ENCODE results near the gene CPEB3. TPM values are rescaled to one million over a fixed set of nuclear protein-coding genes. Genes with fewer than 3 reads are reported as not detected.
"Not testable (repeated sequence)": the region's sequence is repeated elsewhere in the genome, so short reads cannot be mapped to it uniquely, and the experiment has no call there.

CPEB3 gene
- total RNA-seq, 1 donor from 2014 or later: 1.9 TPM

DNA sequence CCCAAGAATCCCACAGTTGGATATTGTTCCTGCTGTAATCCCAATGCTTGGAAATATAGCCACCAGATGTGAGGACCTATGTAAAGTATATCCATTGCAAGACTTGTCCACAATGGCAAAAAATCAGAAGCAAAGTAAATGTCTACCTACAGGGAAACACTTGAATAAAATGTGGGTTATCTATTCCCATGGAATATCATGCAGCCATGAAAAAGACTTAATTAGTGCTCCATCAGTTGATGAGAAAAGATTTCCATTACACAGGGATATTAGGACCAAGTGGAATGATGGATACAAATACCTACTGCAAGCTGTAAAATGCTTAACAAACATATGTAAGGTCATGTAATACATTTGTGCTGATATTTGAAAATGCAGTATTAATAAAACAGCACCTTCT is 236.1 kb downstream of the CPEB3 start:
- intact Hi-C loops (cut with micrococcal nuclease): no loop called here
- Mint-ChIP-seq H3K4me3 (ENCODE audit: low read depth) (no peak overlapping the region), H3K27me3 (ENCODE audit: low read depth) (no peaks in the 10 kb centered on the region), H3K9me3 (no peaks in the 10 kb centered on the region), H3K4me1 (ENCODE audit: low read depth) (no peaks in the 10 kb centered on the region), H3K36me3 (ENCODE audit: low read depth) (no peaks in the 10 kb centered on the region), H3K27ac (no peak overlapping the region)
- no peak for DNase-seq (ENCODE audit: low spot score)

DNA sequence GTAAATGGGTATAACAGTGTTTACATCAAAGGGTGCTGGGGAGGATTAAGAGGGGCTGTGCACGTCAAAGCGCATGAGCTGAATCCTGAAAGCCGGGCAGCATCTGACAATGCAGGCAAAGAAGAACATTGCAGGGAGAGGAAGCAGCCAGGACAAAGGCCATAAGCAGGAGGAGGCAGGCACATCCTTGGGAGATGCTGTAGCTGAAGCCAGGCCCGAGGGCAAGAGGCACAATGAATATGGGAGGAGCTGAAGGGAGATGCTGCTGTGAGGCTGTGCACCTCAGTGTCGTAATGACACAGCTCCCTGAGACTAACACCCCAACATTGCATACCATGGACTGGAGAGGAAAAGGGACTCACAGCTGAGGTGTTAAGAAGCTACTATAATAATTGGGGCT is 238.1 kb downstream of the CPEB3 start:
- Mint-ChIP-seq H3K27ac (no peak overlapping the region), H3K36me3 (ENCODE audit: low read depth) (no peaks in the 10 kb centered on the region), H3K9me3 (no peaks in the 10 kb centered on the region), H3K27me3 (ENCODE audit: low read depth) (no peaks in the 10 kb centered on the region), H3K4me1 (ENCODE audit: low read depth) (peaks cover 8% of the 10 kb centered on the region), H3K4me3 (ENCODE audit: low read depth) (no peak overlapping the region)
- no peak for DNase-seq (ENCODE audit: low spot score)
- intact Hi-C loops (cut with micrococcal nuclease): no loop called here

DNA sequence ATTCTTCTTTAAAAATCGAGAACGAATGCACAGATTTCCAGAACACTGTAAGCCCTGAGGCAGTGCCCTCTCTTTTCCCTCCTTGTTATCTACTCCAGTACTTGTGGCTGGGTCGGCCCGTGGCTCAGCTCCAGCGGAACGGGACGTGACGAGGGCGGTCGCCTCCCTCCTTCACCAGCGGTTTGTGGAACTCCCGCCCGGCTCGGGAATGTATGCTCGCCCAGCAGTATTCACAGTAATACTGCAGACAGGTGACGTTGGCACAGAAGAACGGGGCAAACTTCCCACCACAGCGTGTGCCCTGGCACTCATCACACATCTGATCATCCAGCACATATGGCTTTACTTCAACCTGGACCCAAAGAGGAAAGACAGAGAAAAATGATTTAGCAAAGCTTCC is 238.8 kb downstream of the CPEB3 start:
- intact Hi-C loops (cut with micrococcal nuclease): no loop called here

DNA sequence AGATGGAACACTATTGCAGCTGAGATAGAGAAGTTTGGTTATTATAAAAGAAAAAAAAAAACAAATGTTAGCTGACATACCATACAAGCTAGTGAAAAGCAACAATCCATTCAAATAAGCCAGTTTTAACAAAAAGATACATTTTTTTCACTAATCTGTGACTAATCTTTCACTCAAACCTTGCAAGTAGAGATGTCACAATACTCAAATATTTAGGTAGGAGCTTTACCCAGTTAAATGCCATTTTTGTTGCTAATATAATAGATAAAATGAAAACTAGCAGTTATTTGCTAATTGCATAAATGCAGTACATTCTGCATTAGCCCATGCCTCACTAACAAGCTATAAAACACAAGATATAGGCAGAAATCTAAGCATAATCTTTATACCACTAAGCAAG is 243.7 kb downstream of the CPEB3 start:
- intact Hi-C loops (cut with micrococcal nuclease): no loop called here
- Mint-ChIP-seq H3K36me3 (ENCODE audit: low read depth) (no peaks in the 10 kb centered on the region), H3K9me3 (no peaks in the 10 kb centered on the region), H3K4me3 (ENCODE audit: low read depth) (no peak overlapping the region), H3K4me1 (ENCODE audit: low read depth) (peaks cover 10% of the 10 kb centered on the region), H3K27me3 (ENCODE audit: low read depth) (no peaks in the 10 kb centered on the region), H3K27ac (no peak overlapping the region)
- no peak for DNase-seq (ENCODE audit: low spot score)

More for the DNA sequence above, 238.8 kb downstream of the CPEB3 start:
- DNase-seq (ENCODE audit: low spot score): no peak
- no peaks in the 10 kb centered on the region for H3K27me3 Mint-ChIP-seq (ENCODE audit: low read depth)
- no peak overlapping the region for H3K4me3 Mint-ChIP-seq (ENCODE audit: low read depth)
- no peak overlapping the region for H3K27ac Mint-ChIP-seq
- H3K9me3 Mint-ChIP-seq: no peaks in the 10 kb centered on the region
- H3K4me1 Mint-ChIP-seq (ENCODE audit: low read depth): peaks cover 10% of the 10 kb centered on the region
- H3K36me3 Mint-ChIP-seq (ENCODE audit: low read depth): no peaks in the 10 kb centered on the region

DNA sequence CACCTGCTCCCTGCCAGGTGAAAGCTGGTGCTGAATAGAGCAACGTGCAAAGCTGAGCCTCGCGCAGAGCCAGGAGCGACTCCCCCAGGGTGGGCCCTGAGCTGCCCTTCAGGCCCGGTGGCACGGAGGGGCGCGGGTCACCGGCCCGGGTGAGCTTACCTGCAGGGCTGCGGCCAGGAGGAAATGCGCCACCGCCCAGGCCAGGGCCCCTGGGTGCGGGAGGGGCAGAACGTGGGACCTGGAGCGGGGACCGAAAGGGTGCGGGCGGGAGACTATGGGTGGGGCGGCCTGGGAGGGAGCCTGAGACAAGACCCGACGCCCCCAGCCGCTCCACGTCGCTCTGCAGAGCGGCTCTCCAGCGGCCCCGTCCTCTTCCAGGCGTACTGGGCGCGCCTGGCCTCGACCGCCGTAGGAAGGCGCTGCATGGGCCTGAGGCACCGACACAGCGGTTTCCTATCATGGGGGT is 245.2 kb downstream of the CPEB3 start:
- DNase-seq (ENCODE audit: low spot score): no peak
- no peaks in the 10 kb centered on the region for H3K36me3 Mint-ChIP-seq (ENCODE audit: low read depth)
- intact Hi-C loops (cut with micrococcal nuclease): no loop called here
- H3K9me3 Mint-ChIP-seq: no peaks in the 10 kb centered on the region
- peaks cover 10% of the 10 kb centered on the region for H3K4me1 Mint-ChIP-seq (ENCODE audit: low read depth)
- H3K27ac Mint-ChIP-seq: no peak overlapping the region
- H3K27me3 Mint-ChIP-seq (ENCODE audit: low read depth): no peaks in the 10 kb centered on the region
- H3K4me3 Mint-ChIP-seq (ENCODE audit: low read depth): no peak overlapping the region

DNA sequence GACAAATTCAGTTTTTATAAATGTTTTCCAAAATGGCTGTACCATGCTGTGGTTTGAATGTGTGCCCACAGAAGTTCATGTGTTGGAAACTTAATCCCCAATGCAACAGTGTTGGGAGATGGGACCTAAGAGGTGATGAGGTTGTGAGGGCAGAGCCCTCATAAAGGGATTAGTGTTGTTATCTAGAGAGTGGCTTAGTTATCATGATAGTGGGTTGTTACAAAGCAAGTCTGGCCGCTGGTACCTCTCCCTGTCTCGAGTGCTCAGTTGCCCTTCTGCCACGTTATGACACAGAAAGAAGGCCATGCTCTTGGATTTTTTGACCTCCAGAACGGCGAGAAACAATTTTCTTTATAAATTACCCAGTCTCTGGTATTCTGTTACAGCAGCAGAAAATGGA is 248.3 kb downstream of the CPEB3 start:
- peaks cover 2% of the 10 kb centered on the region for H3K36me3 Mint-ChIP-seq (ENCODE audit: low read depth)
- H3K4me3 Mint-ChIP-seq (ENCODE audit: low read depth): no peak overlapping the region
- H3K4me1 Mint-ChIP-seq (ENCODE audit: low read depth): no peaks in the 10 kb centered on the region
- DNase-seq (ENCODE audit: low spot score): no peak
- H3K27ac Mint-ChIP-seq: no peak overlapping the region
- H3K27me3 Mint-ChIP-seq (ENCODE audit: low read depth): no peaks in the 10 kb centered on the region
- no peaks in the 10 kb centered on the region for H3K9me3 Mint-ChIP-seq
- intact Hi-C loops (cut with micrococcal nuclease): no loop called here

DNA sequence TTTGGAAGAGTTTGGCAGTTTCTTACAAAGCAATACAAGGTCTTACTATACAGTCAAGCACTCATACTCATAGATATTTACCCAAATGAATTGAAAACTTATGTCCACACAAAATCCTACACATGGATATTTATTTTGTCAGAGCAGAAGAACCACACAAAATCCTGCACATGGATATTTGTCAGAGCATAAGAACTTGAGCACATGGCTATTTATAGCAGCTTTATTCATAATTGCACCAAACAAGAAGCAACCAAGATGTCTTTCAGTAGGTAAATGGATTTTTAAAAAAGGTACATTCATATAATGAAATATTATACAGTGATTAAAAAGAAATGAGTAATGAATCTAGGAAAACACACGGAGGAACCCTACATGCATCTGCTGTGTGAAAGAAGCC is 251.9 kb downstream of the CPEB3 start:
- H3K9me3 Mint-ChIP-seq: no peaks in the 10 kb centered on the region
- intact Hi-C loops (cut with micrococcal nuclease): no loop called here
- DNase-seq (ENCODE audit: low spot score): no peak
- no peak overlapping the region for H3K27ac Mint-ChIP-seq
- no peak overlapping the region for H3K4me3 Mint-ChIP-seq (ENCODE audit: low read depth)
- H3K36me3 Mint-ChIP-seq (ENCODE audit: low read depth): peaks cover 20% of the 10 kb centered on the region
- H3K4me1 Mint-ChIP-seq (ENCODE audit: low read depth): no peaks in the 10 kb centered on the region
- H3K27me3 Mint-ChIP-seq (ENCODE audit: low read depth): no peaks in the 10 kb centered on the region

DNA sequence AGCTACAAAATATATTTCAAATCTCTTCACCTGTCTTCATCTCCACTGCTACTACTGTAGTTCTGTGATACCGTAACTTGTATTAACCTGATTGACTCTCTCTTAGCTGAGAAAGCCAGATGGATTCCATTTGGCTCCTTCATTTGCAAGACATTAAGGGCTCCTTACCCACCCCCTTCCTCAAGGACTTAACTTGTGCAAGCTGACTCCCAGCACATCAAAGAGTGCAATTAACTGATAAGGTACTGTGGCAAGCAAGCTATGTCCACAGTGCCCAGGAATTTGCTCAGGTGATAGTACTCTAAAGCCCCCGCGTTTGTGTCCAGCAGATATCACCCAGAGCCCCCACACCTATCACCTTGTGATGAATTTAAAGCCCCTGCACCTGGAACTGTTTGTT is 257.8 kb downstream of the CPEB3 start:
- H3K4me3 Mint-ChIP-seq (ENCODE audit: low read depth); H3K27ac Mint-ChIP-seq; H3K4me1 Mint-ChIP-seq (ENCODE audit: low read depth); DNase-seq (ENCODE audit: low spot score); H3K27me3 Mint-ChIP-seq (ENCODE audit: low read depth); intact Hi-C loops (cut with micrococcal nuclease); H3K9me3 Mint-ChIP-seq: not testable (repeated sequence)
- H3K36me3 Mint-ChIP-seq (ENCODE audit: low read depth): peaks cover 59% of the 10 kb centered on the region

DNA sequence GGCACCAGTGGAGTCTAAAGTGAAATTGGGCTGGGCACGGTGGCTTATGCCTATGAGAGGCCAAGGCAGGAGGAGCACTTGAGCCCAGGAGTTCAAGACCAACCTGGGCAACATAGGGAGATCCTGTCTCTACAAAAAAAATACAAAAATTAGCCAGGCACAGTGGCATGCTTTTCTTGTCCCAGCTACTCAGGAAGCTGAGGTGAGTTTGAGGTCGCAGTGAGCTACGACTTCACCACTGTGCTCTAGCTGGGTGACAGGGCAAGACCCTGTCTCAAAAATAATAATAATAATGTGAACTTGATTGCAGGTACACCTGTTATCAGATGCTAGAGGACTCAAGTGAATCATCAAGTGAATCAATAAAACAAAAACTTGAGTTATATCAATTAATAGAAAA is 259.3 kb downstream of the CPEB3 start:
- DNase-seq (ENCODE audit: low spot score): no peak
- Mint-ChIP-seq H3K36me3 (ENCODE audit: low read depth) (peaks cover 70% of the 10 kb centered on the region), H3K4me1 (ENCODE audit: low read depth) (no peaks in the 10 kb centered on the region)

DNA sequence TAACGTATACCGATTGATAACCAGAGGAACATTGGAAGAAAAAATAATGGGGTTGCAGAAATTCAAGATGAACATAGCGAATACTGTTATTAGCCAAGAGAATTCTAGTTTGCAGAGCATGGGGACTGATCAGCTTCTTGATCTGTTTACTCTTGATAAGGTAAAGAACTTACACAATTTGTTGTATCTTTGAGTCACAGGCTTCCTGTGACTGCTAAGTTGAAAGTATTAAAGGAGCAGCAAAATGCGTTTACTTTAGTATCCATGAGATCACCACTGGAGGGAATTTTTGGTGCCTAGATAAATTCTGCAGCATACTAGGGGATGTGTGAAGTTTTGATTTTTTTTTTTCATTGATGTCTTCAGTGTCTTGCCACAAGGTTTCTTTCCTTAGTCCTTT is 263.7 kb downstream of the CPEB3 start:
- Mint-ChIP-seq H3K9me3 (no peaks in the 10 kb centered on the region), H3K27ac (no peak overlapping the region), H3K4me1 (ENCODE audit: low read depth) (no peaks in the 10 kb centered on the region), H3K4me3 (ENCODE audit: low read depth) (no peak overlapping the region), H3K36me3 (ENCODE audit: low read depth) (peaks cover 60% of the 10 kb centered on the region), H3K27me3 (ENCODE audit: low read depth) (no peaks in the 10 kb centered on the region)
- intact Hi-C loops (cut with micrococcal nuclease): no loop called here
- no peak for DNase-seq (ENCODE audit: low spot score)

More for the DNA sequence above, 259.3 kb downstream of the CPEB3 start:
- intact Hi-C loops (cut with micrococcal nuclease): no loop called here
- no peaks in the 10 kb centered on the region for H3K9me3 Mint-ChIP-seq
- no peak overlapping the region for H3K27ac Mint-ChIP-seq
- H3K4me3 Mint-ChIP-seq (ENCODE audit: low read depth): no peak overlapping the region
- H3K27me3 Mint-ChIP-seq (ENCODE audit: low read depth): no peaks in the 10 kb centered on the region

DNA sequence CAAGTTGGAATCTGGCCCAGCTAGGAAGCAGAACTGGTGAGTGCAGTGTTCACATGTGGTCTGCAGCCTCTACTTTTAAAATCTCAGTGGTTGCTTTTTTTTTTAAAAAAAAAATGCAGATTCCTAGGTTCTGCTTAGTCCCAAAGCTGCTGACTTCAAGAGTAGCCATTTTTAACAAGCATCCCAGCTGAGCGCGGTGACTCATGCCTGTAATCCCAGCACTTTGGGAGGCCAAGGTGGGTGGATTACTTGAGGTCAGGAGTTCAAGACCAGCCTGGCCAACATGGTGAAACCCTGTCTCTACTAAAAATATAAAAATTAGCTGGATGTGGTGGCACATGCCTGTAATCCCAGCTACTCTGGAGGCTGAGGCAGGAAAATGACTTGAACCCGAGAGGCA is 265.5 kb downstream of the CPEB3 start:
- H3K27ac Mint-ChIP-seq; DNase-seq (ENCODE audit: low spot score); H3K4me3 Mint-ChIP-seq (ENCODE audit: low read depth); H3K9me3 Mint-ChIP-seq; intact Hi-C loops (cut with micrococcal nuclease); H3K4me1 Mint-ChIP-seq (ENCODE audit: low read depth); H3K27me3 Mint-ChIP-seq (ENCODE audit: low read depth): not testable (repeated sequence)
- H3K36me3 Mint-ChIP-seq (ENCODE audit: low read depth): peaks cover 61% of the 10 kb centered on the region

DNA sequence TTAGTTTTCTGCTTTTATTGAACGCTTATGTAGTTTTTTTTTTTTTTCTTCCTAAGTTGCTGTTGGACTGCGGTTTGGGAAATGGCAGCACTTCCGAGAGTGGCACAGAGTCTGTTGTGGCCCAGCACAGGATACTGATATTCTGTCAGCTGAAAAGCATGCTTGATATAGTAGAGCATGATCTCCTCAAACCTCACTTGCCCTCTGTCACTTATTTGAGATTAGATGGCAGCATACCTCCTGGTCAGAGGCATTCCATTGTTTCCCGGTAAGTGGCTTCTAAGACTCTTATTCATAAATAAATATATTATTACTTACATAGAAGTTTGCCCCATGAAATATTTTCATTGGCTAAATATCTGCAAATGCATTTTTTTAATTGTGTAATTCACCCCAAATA is 266.2 kb downstream of the CPEB3 start:
- Mint-ChIP-seq H3K9me3 (no peaks in the 10 kb centered on the region), H3K27ac (no peak overlapping the region), H3K27me3 (ENCODE audit: low read depth) (no peaks in the 10 kb centered on the region), H3K4me1 (ENCODE audit: low read depth) (no peaks in the 10 kb centered on the region), H3K36me3 (ENCODE audit: low read depth) (peaks cover 66% of the 10 kb centered on the region), H3K4me3 (ENCODE audit: low read depth) (no peak overlapping the region)
- intact Hi-C loops (cut with micrococcal nuclease): no loop called here
- DNase-seq (ENCODE audit: low spot score): no peak

DNA sequence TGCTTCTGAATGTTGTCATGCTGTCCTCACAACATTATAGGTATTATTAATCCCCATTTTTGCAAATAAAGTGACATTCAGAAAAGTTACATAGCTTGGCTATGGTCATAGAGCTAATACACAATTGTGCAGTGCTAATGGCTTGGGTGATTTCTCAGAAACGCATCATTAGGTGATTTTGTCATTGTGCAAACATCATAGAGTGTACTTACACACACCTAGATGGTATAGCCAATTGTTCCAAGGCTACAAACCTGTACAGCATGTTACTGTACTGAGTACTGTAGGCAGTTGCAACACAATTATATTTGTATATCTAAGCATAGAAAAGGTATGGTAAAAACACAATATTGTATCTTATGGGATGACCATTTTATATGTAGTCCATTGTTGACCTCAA is 276.3 kb downstream of the CPEB3 start:
- intact Hi-C loops (cut with micrococcal nuclease): no loop called here
- Mint-ChIP-seq H3K27me3 (ENCODE audit: low read depth) (no peaks in the 10 kb centered on the region), H3K4me3 (ENCODE audit: low read depth) (no peak overlapping the region), H3K36me3 (ENCODE audit: low read depth) (peaks cover 74% of the 10 kb centered on the region), H3K4me1 (ENCODE audit: low read depth) (peaks cover 10% of the 10 kb centered on the region), H3K9me3 (no peaks in the 10 kb centered on the region), H3K27ac (no peak overlapping the region)
- no peak for DNase-seq (ENCODE audit: low spot score)

DNA sequence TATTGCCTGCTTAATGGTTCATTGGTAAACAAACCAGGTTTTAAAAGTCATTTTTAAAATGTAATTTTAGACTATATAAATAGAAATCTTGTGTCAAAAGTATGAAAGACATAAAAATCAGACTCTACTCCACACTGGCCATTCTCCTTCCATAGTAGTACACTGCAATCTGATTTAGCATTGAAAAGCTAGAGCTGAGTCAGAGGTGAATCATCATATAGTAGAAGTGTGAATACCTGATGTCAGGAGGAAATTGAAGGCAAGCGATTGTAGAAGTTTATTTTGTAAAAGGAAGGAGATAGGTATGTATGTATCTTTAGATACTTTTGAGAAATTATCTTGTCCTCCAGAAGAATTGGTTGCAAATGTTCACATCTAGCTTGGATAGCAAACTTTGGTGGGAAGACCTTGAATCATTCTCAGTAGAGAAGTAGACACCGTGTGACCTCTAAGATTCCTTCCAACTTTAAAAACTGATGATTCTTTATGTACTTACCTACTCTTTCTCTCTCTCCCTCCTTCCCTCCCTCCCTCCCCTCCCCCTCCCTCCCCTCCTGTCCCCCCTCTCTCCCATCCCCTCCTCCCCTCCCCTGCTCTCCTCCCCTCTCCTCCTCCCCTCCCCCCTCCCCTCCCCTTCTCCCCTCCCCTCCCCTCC is 279.2 kb downstream of the CPEB3 start:
- no peaks in the 10 kb centered on the region for H3K27me3 Mint-ChIP-seq (ENCODE audit: low read depth)

More for the DNA sequence above, 279.2 kb downstream of the CPEB3 start:
- intact Hi-C loops (cut with micrococcal nuclease): no loop called here
- Mint-ChIP-seq H3K4me1 (ENCODE audit: low read depth) (peaks cover 15% of the 10 kb centered on the region), H3K9me3 (no peaks in the 10 kb centered on the region), H3K27ac (no peak overlapping the region), H3K36me3 (ENCODE audit: low read depth) (peaks cover 62% of the 10 kb centered on the region), H3K4me3 (ENCODE audit: low read depth) (no peak overlapping the region)
- DNase-seq (ENCODE audit: low spot score): no peak
